Thyroid gland (tissue), 4 donors: ENCODE measurements around the gene CUTA.

ENCODE experiments used
- CTCF ChIP-seq, 6 experiments: fragments of 200-600 bp in 3 of 6; fragments of 450-650 bp in 3 of 6; sonication (generic) in 3 of 6; IDR thresholded peaks; one replicate each; pipeline ENCODE4 v1.5.1; 2016 to 2019; ENCODE audit warnings: antibody characterized with exemption in 6 of 6, mild to moderate bottlenecking in 2 of 6, inconsistent platforms in 1 of 6, moderate library complexity in 1 of 6
- POLR2A ChIP-seq, 2 donors: fragments of 450-650 bp; IDR thresholded peaks; one replicate each; pipeline ENCODE4 v1.6.1; 2017; ENCODE audit warnings: antibody characterized with exemption in 2 of 2, mild to moderate bottlenecking in 2 of 2, moderate library complexity in 1 of 2

DNA sequence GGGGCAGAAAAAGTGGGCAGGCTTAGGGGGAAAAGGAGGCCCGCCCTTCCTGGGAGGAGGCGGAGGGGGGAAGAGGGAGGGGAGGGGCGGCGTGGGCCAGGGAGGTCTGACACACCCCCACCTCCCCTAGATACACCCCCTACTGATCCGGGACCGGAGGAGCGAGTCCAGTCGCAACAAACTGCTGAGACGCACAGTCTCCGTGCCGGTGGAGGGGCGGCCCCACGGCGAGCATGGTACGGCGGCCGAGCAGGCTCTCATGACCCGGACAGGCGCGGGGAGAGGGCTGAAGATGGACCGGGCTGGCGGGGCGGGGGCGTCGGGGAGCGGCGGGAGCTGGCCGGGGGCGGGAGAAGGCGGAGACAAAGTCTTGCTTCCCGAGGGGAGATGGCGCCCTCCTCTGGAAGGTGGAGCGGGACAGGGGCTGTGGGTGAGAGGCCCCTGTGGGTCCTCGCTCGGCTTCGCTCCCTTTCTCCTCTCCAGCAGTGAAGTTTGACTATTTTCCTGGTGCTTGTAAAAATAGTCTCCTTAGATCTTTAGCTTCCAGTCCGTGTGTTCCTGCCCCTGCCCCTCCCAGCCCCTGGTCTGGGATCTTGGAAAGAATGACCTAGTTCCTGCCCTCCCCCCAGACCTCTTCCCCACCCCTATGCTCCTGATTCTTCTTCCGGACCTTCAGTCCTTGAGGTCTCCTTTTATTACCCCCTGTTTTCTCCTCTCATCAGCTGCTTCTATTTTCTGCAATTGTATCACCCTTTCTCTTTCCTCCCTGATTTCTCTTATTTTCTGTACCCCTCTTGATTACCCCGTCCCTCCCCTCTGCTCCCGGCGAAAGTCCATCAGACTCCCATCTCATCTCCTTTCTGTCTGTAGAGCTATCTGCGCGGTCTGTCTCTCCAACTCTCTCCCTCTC, 8.0 kb upstream of the CUTA start:
- TF ChIP-seq POLR2A (IDR thresholded peaks at IDR 0.05) (peak in 1 of 2 donors; percentile 65), CTCF (IDR thresholded peaks at IDR 0.05) (peak in 5 of 6 experiments; percentile 13 to 67 (median 37))
